ENCODE measurements around the gene SCO1.

GRCh38 chr17:10631048-10631700 is 66.2 kb downstream of the SCO1 start:
- TF ChIP-seq TCF7L2 (IDR thresholded peaks at IDR 0.05; ENCODE audit: low read depth, low read length) (no peak), POLR2AphosphoS5 (IDR thresholded peaks at IDR 0.05; ENCODE audit: low read depth, low read length) (no peak)

Data from Panc1 (cell line).